Neural progenitor cell (in vitro differentiated cells): Measurements from ENCODE around the gene TNFRSF8. TPM values are rescaled to one million over a fixed set of nuclear protein-coding genes. Genes with fewer than 3 reads are reported as not detected.
A peak's percentile ranks its signal among the peaks of the same experiment; 100 is the strongest.

Experiments
- DNase-seq: peaks from one replicate; pipeline ENCODE4 v3.0.0-alpha.2; 2016; ENCODE audit warnings: low spot score
- H2AFZ ChIP-seq: fragments of 200-600 bp; sonication (generic); replicated peaks from 2 replicates; pipeline ENCODE4 v1.6.1; 2016; ENCODE audit warnings: antibody characterized with exemption
- H3F3A ChIP-seq: fragments of 200-600 bp; sonication (generic); 2 replicates; pipeline ENCODE4 v1.6.1; 2016; ENCODE audit warnings: antibody characterized with exemption, low read depth
- H3K27ac ChIP-seq: fragments of 200-600 bp; sonication (generic); 2 replicates; pipeline ENCODE4 v1.5.1; 2016; ENCODE audit warnings: mild to moderate bottlenecking
- H3K27me3 ChIP-seq: fragments of 200-600 bp; sonication (generic); 2 replicates; pipeline ENCODE4 v1.6.1; 2016; ENCODE audit warnings: mild to moderate bottlenecking, moderate library complexity
- H3K36me3 ChIP-seq: fragments of 200-600 bp; sonication (generic); 2 replicates; pipeline ENCODE4 v1.5.1; 2016
- H3K4me1 ChIP-seq: fragments of 200-600 bp; sonication (generic); 2 replicates; pipeline ENCODE4 v1.6.1; 2016; ENCODE audit warnings: mixed run types
- H3K4me2 ChIP-seq: fragments of 200-600 bp; sonication (generic); 2 replicates; pipeline ENCODE4 v1.6.1; 2016
- H3K4me3 ChIP-seq: fragments of 200-600 bp; sonication (generic); 2 replicates; pipeline ENCODE4 v1.5.1; 2016
- H3K79me2 ChIP-seq: fragments of 200-600 bp; sonication (generic); 2 replicates; pipeline ENCODE4 v1.6.1; 2016; ENCODE audit warnings: low read depth
- H3K9ac ChIP-seq: fragments of 200-600 bp; sonication (generic); 2 replicates; pipeline ENCODE4 v1.6.1; 2016
- H3K9me3 ChIP-seq: fragments of 200-600 bp; sonication (generic); 2 replicates; pipeline ENCODE4 v1.5.1; 2016; ENCODE audit warnings: low read depth
- H4K20me1 ChIP-seq: fragments of 200-600 bp; sonication (generic); 2 replicates; pipeline ENCODE4 v1.6.1; 2016; ENCODE audit warnings: low read depth
- H3K27ac Mint-ChIP-seq: 3 replicates; pipeline ENCODE4 v1.8.0; 2021; ENCODE audit warnings: mixed read lengths
- H3K27me3 Mint-ChIP-seq: 2 replicates; pipeline ENCODE4 v1.8.0; 2022; ENCODE audit warnings: low read depth, mild to moderate bottlenecking, inconsistent platforms, moderate library complexity, mixed read lengths; ENCODE audit not compliant: insufficient read depth
- H3K36me3 Mint-ChIP-seq: 3 replicates; pipeline ENCODE4 v1.8.0; 2021; ENCODE audit warnings: mixed read lengths
- H3K4me1 Mint-ChIP-seq: 3 replicates; pipeline ENCODE4 v1.8.0; 2021; ENCODE audit warnings: mixed read lengths
- H3K4me3 Mint-ChIP-seq: 3 replicates; pipeline ENCODE4 v1.8.0; 2021; ENCODE audit warnings: mild to moderate bottlenecking, moderate library complexity, mixed read lengths
- H3K9me3 Mint-ChIP-seq: 3 replicates; pipeline ENCODE4 v1.8.0; 2020; ENCODE audit warnings: mixed read lengths
- CTCF ChIP-seq: fragments of 200-600 bp; sonication (generic); IDR thresholded peaks from 2 replicates; pipeline ENCODE4 v1.5.1; 2017; ENCODE audit warnings: antibody characterized with exemption, mild to moderate bottlenecking
- EZH2 ChIP-seq: fragments of 200-600 bp; sonication (generic); IDR thresholded peaks from 2 replicates; pipeline ENCODE4 v1.6.1; 2017; ENCODE audit warnings: antibody characterized with exemption, mild to moderate bottlenecking, moderate library complexity
- EZH2phosphoT487 ChIP-seq: fragments of 200-600 bp; sonication (generic); IDR thresholded peaks from 2 replicates; pipeline ENCODE4 v1.6.1; 2017; ENCODE audit warnings: antibody characterized with exemption
- total RNA-seq: library from RNA; depleted of rRNA; stranded (reverse); fragments of >200 nt; gene quantifications from 2 replicates; pipeline ENCODE4 v1.2.3, GENCODE V29; 2015; ENCODE audit warnings: low replicate concordance

TNFRSF8 gene
- total RNA-seq, 1 donor from 2014 or later, result not detected

GRCh38 chr1:12114916-12115315 lies 51.8 kb downstream of the TNFRSF8 start:
- DNase-seq, result no peak
- Histone ChIP-seq H2AFZ (no peak overlapping the region), H3K9ac (no peak overlapping the region), H3K27me3 (no peaks in the 10 kb centered on the region), H3K4me3 (no peak overlapping the region), H3K9me3 (no peaks in the 10 kb centered on the region), H3K36me3 (no peaks in the 10 kb centered on the region), H3K79me2 (no peaks in the 10 kb centered on the region), H4K20me1 (no peaks in the 10 kb centered on the region), H3K4me1 (no peaks in the 10 kb centered on the region), H3K4me2 (no peak overlapping the region), H3F3A (no peaks in the 10 kb centered on the region), H3K27ac (no peak overlapping the region)
- Mint-ChIP-seq H3K27me3 (peaks cover 5% of the 10 kb centered on the region), H3K4me1 (no peaks in the 10 kb centered on the region), H3K27ac (no peak overlapping the region), H3K9me3 (peaks cover 2% of the 10 kb centered on the region), H3K4me3 (no peak overlapping the region), H3K36me3 (no peaks in the 10 kb centered on the region)
- TF ChIP-seq EZH2phosphoT487 (no peak), EZH2 (no peak), CTCF (no peak)

- no peak overlapping the region for H3K4me2 ChIP-seq
- H4K20me1 ChIP-seq, result no peaks in the 10 kb centered on the region
- H3K9ac ChIP-seq, result no peak overlapping the region
- Mint-ChIP-seq H3K9me3 (peaks cover 4% of the 10 kb centered on the region), H3K4me3 (no peak overlapping the region), H3K27ac (no peak overlapping the region), H3K27me3 (peaks cover 5% of the 10 kb centered on the region), H3K36me3 (no peaks in the 10 kb centered on the region), H3K4me1 (peaks cover 2% of the 10 kb centered on the region)
- DNase-seq, result no peak
- no peaks in the 10 kb centered on the region for H3F3A ChIP-seq
- H3K27ac ChIP-seq, result no peak overlapping the region
- TF ChIP-seq EZH2phosphoT487, result no peak
- no peaks in the 10 kb centered on the region for H3K79me2 ChIP-seq
- no peak overlapping the region for H2AFZ ChIP-seq
- no peaks in the 10 kb centered on the region for H3K27me3 ChIP-seq
- H3K4me3 ChIP-seq, result no peak overlapping the region
- no peaks in the 10 kb centered on the region for H3K9me3 ChIP-seq
- no peaks in the 10 kb centered on the region for H3K4me1 ChIP-seq
- H3K36me3 ChIP-seq, result no peaks in the 10 kb centered on the region
These were observed 58.3 kb downstream of the TNFRSF8 start for GRCh38 chr1:12121212-12122003.

- TF ChIP-seq CTCF (no peak), EZH2phosphoT487 (no peak), EZH2 (no peak)
- peaks cover 4% of the 10 kb centered on the region for H3K9me3 Mint-ChIP-seq
- no peak overlapping the region for H3K4me3 Mint-ChIP-seq
- no peak overlapping the region for H3K4me2 ChIP-seq
- no peaks in the 10 kb centered on the region for H3K9me3 ChIP-seq
- peaks cover 2% of the 10 kb centered on the region for H3K4me1 Mint-ChIP-seq
- H3K27ac ChIP-seq, result no peak overlapping the region
- no peaks in the 10 kb centered on the region for H3K36me3 ChIP-seq
- DNase-seq, result no peak
- peaks cover 5% of the 10 kb centered on the region for H3K27me3 Mint-ChIP-seq
- H4K20me1 ChIP-seq, result no peaks in the 10 kb centered on the region
- no peak overlapping the region for H2AFZ ChIP-seq
- H3K79me2 ChIP-seq, result no peaks in the 10 kb centered on the region
- no peak overlapping the region for H3K27ac Mint-ChIP-seq
- H3K4me1 ChIP-seq, result no peaks in the 10 kb centered on the region
- H3K27me3 ChIP-seq, result no peaks in the 10 kb centered on the region
- H3F3A ChIP-seq, result no peaks in the 10 kb centered on the region
- no peak overlapping the region for H3K9ac ChIP-seq
- no peaks in the 10 kb centered on the region for H3K36me3 Mint-ChIP-seq
- H3K4me3 ChIP-seq, result no peak overlapping the region
These were observed 60.1 kb downstream of the TNFRSF8 start for GRCh38 chr1:12123172-12123571.

GRCh38 chr1:12124693-12125421 lies 61.8 kb downstream of the TNFRSF8 start:
- H3K36me3 ChIP-seq, result no peaks in the 10 kb centered on the region
- Mint-ChIP-seq H3K4me3 (no peak overlapping the region), H3K9me3 (peaks cover 2% of the 10 kb centered on the region), H3K36me3 (no peaks in the 10 kb centered on the region), H3K27ac (peak overlapping the region; percentile 10), H3K4me1 (peaks cover 7% of the 10 kb centered on the region), H3K27me3 (peaks cover 2% of the 10 kb centered on the region)
- DNase-seq, result peak; percentile 78
- H3K27me3 ChIP-seq, result no peaks in the 10 kb centered on the region
- no peaks in the 10 kb centered on the region for H4K20me1 ChIP-seq
- H3K27ac ChIP-seq, result no peak overlapping the region
- no peak overlapping the region for H3K4me2 ChIP-seq
- H3K79me2 ChIP-seq, result no peaks in the 10 kb centered on the region
- H3K4me3 ChIP-seq, result no peak overlapping the region
- no peaks in the 10 kb centered on the region for H3K4me1 ChIP-seq
- H3K9me3 ChIP-seq, result no peaks in the 10 kb centered on the region
- H2AFZ ChIP-seq, result peak overlapping the region; percentile 19
- H3K9ac ChIP-seq, result no peak overlapping the region
- TF ChIP-seq EZH2, result no peak
- no peak for TF ChIP-seq EZH2phosphoT487
- TF ChIP-seq CTCF, result peak; percentile 96
- no peaks in the 10 kb centered on the region for H3F3A ChIP-seq
